HCT116 (cell line): ENCODE results near the gene TNFRSF17. TPM values are rescaled to one million over a fixed set of nuclear protein-coding genes. Genes with fewer than 3 reads are reported as not detected.
"Not testable (repeated sequence)": the region's sequence is repeated elsewhere in the genome, so short reads cannot be mapped to it uniquely, and the experiment has no call there.

Experiments
- ATAC-seq: fragments of 200-7000 bp; cut with Tn5 transposase; 2 replicates; pipeline ENCODE4 v1.9.1; 2020; ENCODE audit warnings: mild to moderate bottlenecking, moderate library complexity
- BruUV-seq: library from RNA; stranded (reverse); fragments of 400-500 nt; replicated peaks from 2 replicates; lab custom pipeline; 2021; lab: Mats Ljungman, UMichigan
- CTCF ChIA-PET: fragments of 300-600 bp; sonication (Branson Sonifier 250); formaldehyde crosslinking; loops from one replicate; lab custom pipeline; 2021; ENCODE audit warnings: antibody characterized with exemption; lab: Charles Lee
- POLR2A ChIA-PET: fragments of 300-600, 350-600 bp; sonication (Branson Sonifier 250); formaldehyde crosslinking; loops from one replicate; lab custom pipeline; 2021; ENCODE audit warnings: antibody characterized with exemption; lab: Charles Lee
- RAD21 ChIA-PET, 2 experiments: fragments of 300-600 bp; sonication (Branson Sonifier 250); formaldehyde crosslinking; loops; one replicate each; lab custom pipeline; 2023; ENCODE audit warnings: low total read pairs in 2 of 2; ENCODE audit not compliant: uncharacterized antibody in 2 of 2, unreplicated experiment in 2 of 2, low non-redundant PET in 1 of 2; lab: Charles Lee
- DNase-seq: peaks from one replicate; pipeline ENCODE4 v3.0.0-alpha.2; 2010; ENCODE audit warnings: low read depth, low spot score
- H2AFZ ChIP-seq: fragments of 200-600 bp; shearing (Covaris generic), sonication (generic); 2 replicates; pipeline ENCODE4 v1.6.1; 2017; ENCODE audit warnings: low read depth, mixed run types, mixed read lengths, antibody characterized with exemption, low read length; ENCODE audit not compliant: poor library complexity, severe bottlenecking
- H3K27ac ChIP-seq: 2 replicates; pipeline ENCODE4 v1.5.1; 2012; ENCODE audit warnings: low read depth, low read length
- H3K27me3 ChIP-seq: fragments of 200-600 bp; sonication (generic); 2 replicates; pipeline ENCODE4 v1.6.1; 2016; ENCODE audit warnings: mixed run types, low read length, mixed read lengths; ENCODE audit not compliant: insufficient read depth
- H3K36me3 ChIP-seq, 2 experiments: fragments of 200-500 bp in 1 of 2; fragments of 200-600 bp in 1 of 2; sonication (Bioruptor generic) in 1 of 2; sonication (generic) in 1 of 2; 2 replicates each; pipeline versions ENCODE4 v1.5.1 to v1.6.1; 2014 to 2016; ENCODE audit warnings: low read length in 2 of 2, inconsistent platforms in 1 of 2, mixed read lengths in 1 of 2, mixed run types in 1 of 2; ENCODE audit not compliant: insufficient read depth in 2 of 2, control insufficient read depth in 1 of 2
- H3K4me1 ChIP-seq, 2 experiments: fragments of 200-600 bp in 1 of 2; sonication (generic) in 1 of 2; 2 replicates each; pipeline versions ENCODE4 v1.5.1 to v1.6.1; 2012 to 2017; ENCODE audit warnings: low read length in 2 of 2, inconsistent platforms in 1 of 2, mild to moderate bottlenecking in 1 of 2, mixed read lengths in 1 of 2, mixed run types in 1 of 2, moderate library complexity in 1 of 2; ENCODE audit not compliant: insufficient read depth in 2 of 2, control insufficient read depth in 1 of 2
- H3K4me2 ChIP-seq: fragments of 200-600 bp; sonication (generic); 2 replicates; pipeline ENCODE4 v1.6.1; 2017; ENCODE audit warnings: mixed run types, low read length, mixed read lengths
- H3K4me3 ChIP-seq, 2 experiments: fragments of 200-600 bp in 1 of 2; sonication (generic) in 1 of 2; replicated peaks in 1 of 2; 2 replicates each; pipeline ENCODE4 v1.5.1; 2011 to 2016; ENCODE audit warnings: low read length in 2 of 2, control low read depth in 1 of 2, low read depth in 1 of 2, mild to moderate bottlenecking in 1 of 2, mixed read lengths in 1 of 2, mixed run types in 1 of 2
- H3K79me2 ChIP-seq: fragments of 200-600 bp; sonication (generic); 2 replicates; pipeline ENCODE4 v1.6.1; 2017; ENCODE audit warnings: mild to moderate bottlenecking, mixed run types, low read length, moderate library complexity, mixed read lengths; ENCODE audit not compliant: insufficient read depth
- H3K9ac ChIP-seq: fragments of 200-600 bp; sonication (generic); 2 replicates; pipeline ENCODE4 v1.6.1; 2016; ENCODE audit warnings: low read length, mixed read lengths
- H3K9me2 ChIP-seq: fragments of 200-600 bp; sonication (generic), shearing (Covaris generic); 2 replicates; pipeline ENCODE4 v1.6.1; 2017; ENCODE audit warnings: mixed run types, mild to moderate bottlenecking, moderate library complexity; ENCODE audit not compliant: insufficient read depth
- H3K9me3 ChIP-seq, 2 experiments: fragments of 200-500 bp in 1 of 2; fragments of 200-600 bp in 1 of 2; sonication (Bioruptor generic) in 1 of 2; sonication (generic) in 1 of 2; 2 replicates each; pipeline ENCODE4 v1.6.1; 2014 to 2017; ENCODE audit warnings: low read length in 2 of 2, mixed read lengths in 2 of 2, inconsistent platforms in 1 of 2, low read depth in 1 of 2, mild to moderate bottlenecking in 1 of 2, mixed run types in 1 of 2, moderate library complexity in 1 of 2; ENCODE audit not compliant: control insufficient read depth in 1 of 2, insufficient read depth in 1 of 2
- H4K20me1 ChIP-seq: fragments of 200-600 bp; sonication (generic), shearing (Covaris generic); 2 replicates; pipeline ENCODE4 v1.6.1; 2017; ENCODE audit warnings: mixed run types, mild to moderate bottlenecking, moderate library complexity; ENCODE audit not compliant: insufficient read depth
- CBX3 ChIP-seq: IDR thresholded peaks from 2 replicates; pipeline ENCODE4 v1.6.1; 2012; ENCODE audit warnings: low read depth
- ELF1 ChIP-seq: IDR thresholded peaks from 2 replicates; pipeline ENCODE4 v1.6.1; 2012; ENCODE audit warnings: low read depth, borderline replicate concordance
- EZH2 ChIP-seq: fragments of 200-600 bp; sonication (generic); IDR thresholded peaks from 2 replicates; pipeline ENCODE4 v1.6.1; 2017; ENCODE audit warnings: antibody characterized with exemption, mixed run types
- POLR2AphosphoS5 ChIP-seq: IDR thresholded peaks from 2 replicates; pipeline ENCODE4 v1.6.1; 2011; ENCODE audit warnings: mild to moderate bottlenecking, low read depth, low read length, moderate library complexity
- RAD21 ChIP-seq: IDR thresholded peaks from 2 replicates; pipeline ENCODE4 v1.6.1; 2012; ENCODE audit warnings: low read depth, mild to moderate bottlenecking
- SIN3A ChIP-seq: IDR thresholded peaks from 2 replicates; pipeline ENCODE4 v1.6.1; 2012; ENCODE audit warnings: low read depth
- SP1 ChIP-seq: IDR thresholded peaks from 2 replicates; pipeline ENCODE4 v1.6.1; 2012; ENCODE audit warnings: low read depth
- TCF7L2 ChIP-seq: IDR thresholded peaks from 2 replicates; pipeline ENCODE4 v1.7.0; 2011; ENCODE audit warnings: borderline replicate concordance, inconsistent platforms; ENCODE audit not compliant: insufficient read depth, insufficient read length; ENCODE audit errors: extremely low read depth
- YY1 ChIP-seq: IDR thresholded peaks from 2 replicates; pipeline ENCODE4 v1.6.1; 2011; ENCODE audit warnings: low read length, low read depth, moderate library complexity, mild to moderate bottlenecking; ENCODE audit not compliant: insufficient replicate concordance; ENCODE audit errors: extremely low read depth
- ZNF274 ChIP-seq: fragments of 200-500 bp; sonication (Bioruptor generic); IDR thresholded peaks from 2 replicates; pipeline ENCODE4 v1.6.1; 2014; ENCODE audit warnings: mild to moderate bottlenecking, low read depth, low read length, inconsistent platforms
- intact Hi-C: fragments of 100-400 bp; cut with micrococcal nuclease; formaldehyde crosslinking; loops from 2 replicates; pipeline ENCODE4 v1.10.0; 2022
- total RNA-seq: library from RNA; stranded (reverse); gene quantifications from one replicate; pipeline ENCODE4 v1.2.1, GENCODE V29; 2021; ENCODE audit not compliant: unreplicated experiment
- TF ChIP-seq, protein P1 (sequence below): IDR thresholded peaks from 2 replicates; pipeline ENCODE4 v1.6.1; 2012; ENCODE audit warnings: low read depth
- TF ChIP-seq, protein P2 (sequence below): IDR thresholded peaks from 2 replicates; pipeline ENCODE4 v1.6.1; 2011; ENCODE audit warnings: mild to moderate bottlenecking, low read length, moderate library complexity; ENCODE audit not compliant: insufficient replicate concordance; ENCODE audit errors: extremely low read depth

The TNFRSF17 gene
- total RNA-seq, 1 experiment from 2014 or later: not detected

DNA sequence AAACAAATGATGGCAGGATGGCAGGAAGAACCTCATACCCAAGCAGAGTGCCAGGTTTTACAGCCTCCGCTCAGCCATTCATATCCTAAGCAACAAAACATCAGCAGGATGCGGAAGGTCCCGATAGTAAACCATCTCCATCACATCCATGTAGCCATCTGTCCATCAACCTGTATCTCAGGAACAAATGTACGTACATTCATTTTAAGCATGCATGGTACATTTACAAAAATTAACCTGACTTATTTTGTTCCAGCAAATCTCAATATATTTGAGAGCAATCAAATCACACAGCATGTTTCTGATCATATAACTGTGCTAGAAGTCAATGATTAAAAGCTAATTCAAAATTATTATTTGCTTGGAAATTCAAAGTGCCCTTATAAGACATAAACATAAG, 23.1 kb upstream of the TNFRSF17 start, which contains the start of gene NPIPB2:
TSS of gene NPIPB2 (minus strand) at position 101 of the 400 bp plus-strand sequence. CDS start at position 101, 0 bp downstream.
- CTCF ChIA-PET, POLR2A ChIA-PET, H3K4me2 ChIP-seq, H3K27me3 ChIP-seq, H3K9me3 ChIP-seq, H3K9me2 ChIP-seq, H3K4me3 ChIP-seq, H3K9ac ChIP-seq, H3K79me2 ChIP-seq, H3K27ac ChIP-seq, BruUV-seq, DNase-seq, H3K36me3 ChIP-seq, H2AFZ ChIP-seq, RAD21 ChIA-PET, ATAC-seq, H4K20me1 ChIP-seq, intact Hi-C loops, H3K4me1 ChIP-seq: not testable (repeated sequence)

GRCh38 chr16:11946433-11946832, 18.6 kb upstream of the TNFRSF17 start:
- CTCF ChIA-PET: interaction anchor here (1.6 kb wide), 1 partner anchor 121 kb away, joined by 7 read pairs; no protein-coding TSS in a partner anchor

More at GRCh38 chr16:11946433-11946832, 18.6 kb upstream of the TNFRSF17 start:
- H3K9ac ChIP-seq: no peak overlapping the region
- no peaks in the 10 kb centered on the region for H3K79me2 ChIP-seq
- no peaks in the 10 kb centered on the region for H3K9me2 ChIP-seq
- POLR2A ChIA-PET: no interaction called here
- H4K20me1 ChIP-seq: no peaks in the 10 kb centered on the region
- no peak for TF ChIP-seq ELF1
- TF ChIP-seq, protein P1, sequence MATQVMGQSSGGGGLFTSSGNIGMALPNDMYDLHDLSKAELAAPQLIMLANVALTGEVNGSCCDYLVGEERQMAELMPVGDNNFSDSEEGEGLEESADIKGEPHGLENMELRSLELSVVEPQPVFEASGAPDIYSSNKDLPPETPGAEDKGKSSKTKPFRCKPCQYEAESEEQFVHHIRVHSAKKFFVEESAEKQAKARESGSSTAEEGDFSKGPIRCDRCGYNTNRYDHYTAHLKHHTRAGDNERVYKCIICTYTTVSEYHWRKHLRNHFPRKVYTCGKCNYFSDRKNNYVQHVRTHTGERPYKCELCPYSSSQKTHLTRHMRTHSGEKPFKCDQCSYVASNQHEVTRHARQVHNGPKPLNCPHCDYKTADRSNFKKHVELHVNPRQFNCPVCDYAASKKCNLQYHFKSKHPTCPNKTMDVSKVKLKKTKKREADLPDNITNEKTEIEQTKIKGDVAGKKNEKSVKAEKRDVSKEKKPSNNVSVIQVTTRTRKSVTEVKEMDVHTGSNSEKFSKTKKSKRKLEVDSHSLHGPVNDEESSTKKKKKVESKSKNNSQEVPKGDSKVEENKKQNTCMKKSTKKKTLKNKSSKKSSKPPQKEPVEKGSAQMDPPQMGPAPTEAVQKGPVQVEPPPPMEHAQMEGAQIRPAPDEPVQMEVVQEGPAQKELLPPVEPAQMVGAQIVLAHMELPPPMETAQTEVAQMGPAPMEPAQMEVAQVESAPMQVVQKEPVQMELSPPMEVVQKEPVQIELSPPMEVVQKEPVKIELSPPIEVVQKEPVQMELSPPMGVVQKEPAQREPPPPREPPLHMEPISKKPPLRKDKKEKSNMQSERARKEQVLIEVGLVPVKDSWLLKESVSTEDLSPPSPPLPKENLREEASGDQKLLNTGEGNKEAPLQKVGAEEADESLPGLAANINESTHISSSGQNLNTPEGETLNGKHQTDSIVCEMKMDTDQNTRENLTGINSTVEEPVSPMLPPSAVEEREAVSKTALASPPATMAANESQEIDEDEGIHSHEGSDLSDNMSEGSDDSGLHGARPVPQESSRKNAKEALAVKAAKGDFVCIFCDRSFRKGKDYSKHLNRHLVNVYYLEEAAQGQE: no peak
- TF ChIP-seq POLR2AphosphoS5: no peak
- TF ChIP-seq YY1: no peak
- TF ChIP-seq EZH2: no peak
- TF ChIP-seq TCF7L2: no peak
- no peak for TF ChIP-seq SP1
- TF ChIP-seq CBX3: no peak
- TF ChIP-seq RAD21: no peak
- TF ChIP-seq SIN3A: no peak
- TF ChIP-seq, protein P2, sequence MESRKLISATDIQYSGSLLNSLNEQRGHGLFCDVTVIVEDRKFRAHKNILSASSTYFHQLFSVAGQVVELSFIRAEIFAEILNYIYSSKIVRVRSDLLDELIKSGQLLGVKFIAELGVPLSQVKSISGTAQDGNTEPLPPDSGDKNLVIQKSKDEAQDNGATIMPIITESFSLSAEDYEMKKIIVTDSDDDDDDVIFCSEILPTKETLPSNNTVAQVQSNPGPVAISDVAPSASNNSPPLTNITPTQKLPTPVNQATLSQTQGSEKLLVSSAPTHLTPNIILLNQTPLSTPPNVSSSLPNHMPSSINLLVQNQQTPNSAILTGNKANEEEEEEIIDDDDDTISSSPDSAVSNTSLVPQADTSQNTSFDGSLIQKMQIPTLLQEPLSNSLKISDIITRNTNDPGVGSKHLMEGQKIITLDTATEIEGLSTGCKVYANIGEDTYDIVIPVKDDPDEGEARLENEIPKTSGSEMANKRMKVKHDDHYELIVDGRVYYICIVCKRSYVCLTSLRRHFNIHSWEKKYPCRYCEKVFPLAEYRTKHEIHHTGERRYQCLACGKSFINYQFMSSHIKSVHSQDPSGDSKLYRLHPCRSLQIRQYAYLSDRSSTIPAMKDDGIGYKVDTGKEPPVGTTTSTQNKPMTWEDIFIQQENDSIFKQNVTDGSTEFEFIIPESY: no peak
- no peak for TF ChIP-seq ZNF274
- DNase-seq: no peak
- RAD21 ChIA-PET: interaction anchor here in 1 of 2 experiments (1.0 kb wide), 1 partner anchor 121 kb away, joined by 3 read pairs; no protein-coding TSS in a partner anchor
- intact Hi-C loops: no loop called here
- H2AFZ ChIP-seq: no peak overlapping the region
- no peak for ATAC-seq
- H3K4me2 ChIP-seq: no peak overlapping the region
- H3K27me3 ChIP-seq: no peaks in the 10 kb centered on the region
- no TSS peak for BruUV-seq
- H3K4me1 ChIP-seq: no peaks in the 10 kb centered on the region
- no peak overlapping the region for H3K27ac ChIP-seq
- H3K4me3 ChIP-seq: no peak overlapping the region
- H3K36me3 ChIP-seq: no peaks in the 10 kb centered on the region
- no peaks in the 10 kb centered on the region for H3K9me3 ChIP-seq
